ENCODE data around the gene MACROD2.
"Not testable (repeated sequence)": the region's sequence is repeated elsewhere in the genome, so short reads cannot be mapped to it uniquely, and the experiment has no call there.

MACROD2 gene

DNA sequence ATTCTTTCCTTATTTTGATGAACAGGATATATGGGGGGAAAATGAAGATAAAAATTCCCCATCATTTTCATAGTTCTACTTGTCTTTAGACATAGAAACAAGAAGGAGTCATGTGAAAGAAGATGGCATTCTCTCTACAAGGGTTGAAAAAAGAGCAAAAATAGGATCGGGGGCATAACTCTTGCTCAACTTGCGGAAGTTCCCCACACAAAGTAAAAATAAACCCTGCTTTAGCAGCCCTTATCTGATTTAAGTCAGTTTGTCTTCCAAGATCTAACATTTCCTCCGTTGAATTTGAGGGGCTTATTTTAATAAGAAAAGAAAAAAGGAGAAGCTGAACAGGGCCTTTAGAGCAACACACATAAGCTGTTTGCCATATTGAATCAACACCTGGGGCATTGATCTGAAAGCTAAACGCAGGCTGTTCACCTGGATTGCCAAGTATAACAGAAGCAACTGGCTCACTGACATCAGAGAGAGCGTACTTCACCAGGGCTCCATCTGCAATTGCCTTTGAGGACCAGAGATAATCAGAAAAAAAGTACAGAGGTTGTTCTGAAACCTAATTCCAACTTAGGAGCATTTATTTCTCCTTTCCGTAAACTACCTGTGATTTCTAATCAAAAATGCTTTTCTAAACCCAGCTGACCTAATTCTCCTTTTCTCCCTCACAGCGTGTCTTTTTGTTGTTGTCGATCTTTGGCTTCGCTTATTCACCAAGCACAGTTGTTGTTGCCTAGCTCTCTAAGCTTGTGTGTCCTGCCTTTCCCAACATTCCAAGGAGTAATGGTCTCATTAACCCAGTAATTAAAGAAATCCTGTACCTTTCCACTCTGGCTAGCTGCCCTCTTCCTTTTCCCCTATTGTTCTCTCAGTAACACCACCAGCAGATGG is 2010.0 kb downstream of the MACROD2 start:
- no peak overlapping the region for H3K4me3 ChIP-seq (ENCODE audit: low read depth, low read length)

GRCh38 chr20:16005915-16006493 is 2010.7 kb downstream of the MACROD2 start:
- H3K4me3 ChIP-seq (ENCODE audit: low read depth, low read length) = no peak overlapping the region

DNA sequence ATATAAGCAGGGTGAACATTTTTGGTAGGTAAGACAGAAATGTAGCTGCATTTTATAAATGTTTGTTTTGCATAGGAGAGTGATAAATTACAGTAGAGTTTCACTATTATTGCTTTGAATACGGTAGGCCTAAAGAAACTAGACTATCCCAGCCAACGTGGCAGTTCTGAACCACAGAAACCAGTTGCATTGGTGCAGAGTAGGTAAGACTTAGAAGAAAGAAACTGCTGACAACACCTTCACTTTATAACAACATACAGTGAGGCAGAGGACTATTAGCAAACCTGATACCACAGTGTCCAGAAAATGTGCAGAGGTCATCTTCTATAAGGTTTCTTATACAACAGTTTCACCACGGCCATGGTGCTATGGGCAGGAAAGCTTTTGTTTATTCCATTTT is 2011.8 kb downstream of the MACROD2 start:
- no peak overlapping the region for H3K4me3 ChIP-seq (ENCODE audit: low read depth, low read length)

DNA sequence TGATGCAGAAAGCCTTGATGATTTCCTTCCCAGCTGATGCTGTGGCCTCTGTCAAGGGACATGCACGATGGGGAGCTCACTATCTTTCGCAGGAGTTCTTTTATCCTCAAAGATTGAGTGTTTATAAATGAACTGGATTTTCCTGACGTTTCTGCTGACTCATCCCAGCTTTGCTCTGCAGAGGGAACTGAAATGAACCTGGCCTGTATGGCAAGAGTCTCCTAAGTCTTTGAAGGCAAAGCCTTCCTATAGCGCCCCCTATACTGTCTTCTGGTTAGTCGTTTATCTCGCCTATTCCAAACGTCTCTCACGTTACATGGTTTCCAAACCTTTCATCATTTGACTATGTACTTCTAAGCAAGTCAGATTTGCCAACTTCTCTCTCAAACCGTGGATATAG is 2012.6 kb downstream of the MACROD2 start:
- no peak overlapping the region for H3K4me3 ChIP-seq (ENCODE audit: low read depth, low read length)

- no peak overlapping the region for H3K4me3 ChIP-seq (ENCODE audit: low read depth, low read length)
These were observed 2015.7 kb downstream of the MACROD2 start for GRCh38 chr20:16011056-16011455.

DNA sequence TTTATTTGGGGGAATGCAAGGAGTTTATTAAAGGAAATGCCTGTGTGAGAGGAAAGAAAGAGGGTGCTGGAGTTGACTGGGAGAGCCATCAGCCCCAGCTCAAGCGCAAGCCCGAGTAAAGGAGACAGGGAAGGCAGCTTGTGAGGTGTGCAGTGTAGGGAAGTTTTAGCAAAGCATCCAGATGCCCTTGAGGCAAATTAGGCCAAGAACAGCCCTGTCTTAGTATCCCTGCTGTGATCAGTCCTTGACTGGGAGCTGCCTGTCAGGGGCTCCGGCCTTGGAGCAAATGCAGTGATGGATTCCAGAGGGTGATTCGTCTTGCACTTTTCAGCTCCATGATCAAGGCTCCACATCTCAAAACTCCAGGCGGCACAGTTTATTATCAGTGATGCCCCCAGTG is 2016.2 kb downstream of the MACROD2 start:
- H3K4me3 ChIP-seq (ENCODE audit: low read depth, low read length) = no peak overlapping the region

DNA sequence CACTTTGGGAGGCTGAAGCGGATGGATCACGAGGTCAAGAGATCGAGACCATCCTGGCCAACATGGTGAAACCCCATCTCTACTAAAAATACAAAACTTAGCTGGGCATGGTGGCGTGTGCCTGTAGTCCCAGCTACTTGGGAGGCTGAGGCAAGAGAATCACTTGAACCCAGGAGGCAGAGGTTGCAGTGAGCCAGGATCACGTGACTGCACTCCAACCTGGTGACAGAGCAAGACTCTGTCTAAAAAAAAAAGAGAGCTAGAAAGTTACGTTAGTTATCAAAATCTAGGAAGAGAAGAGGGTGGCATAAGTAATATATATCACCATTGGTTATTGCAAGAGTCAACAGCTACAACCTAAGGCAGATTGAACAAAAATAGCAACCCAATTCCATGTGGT is 2017.6 kb downstream of the MACROD2 start:
- not testable (repeated sequence) for H3K4me3 ChIP-seq (ENCODE audit: low read depth, low read length)

DNA sequence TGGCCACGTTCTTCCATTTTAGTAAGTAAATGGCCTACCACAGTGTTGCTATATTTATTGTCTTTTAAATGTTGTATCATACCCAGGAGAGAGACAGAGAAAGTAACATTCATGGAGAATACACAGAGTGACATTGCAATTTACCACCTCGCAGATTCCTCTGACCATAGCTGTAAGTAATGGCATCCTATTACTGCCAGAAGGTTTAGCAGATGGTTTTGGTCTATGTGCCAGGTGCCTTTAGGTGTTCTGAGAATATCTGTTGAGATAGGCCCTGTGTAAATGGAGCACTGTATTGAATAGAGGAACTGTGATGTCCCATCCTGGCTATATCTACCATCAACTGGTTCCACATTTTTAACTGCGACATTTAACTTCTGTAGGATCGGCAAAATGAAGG is 2018.3 kb downstream of the MACROD2 start:
- no peak overlapping the region for H3K4me3 ChIP-seq (ENCODE audit: low read depth, low read length)

DNA sequence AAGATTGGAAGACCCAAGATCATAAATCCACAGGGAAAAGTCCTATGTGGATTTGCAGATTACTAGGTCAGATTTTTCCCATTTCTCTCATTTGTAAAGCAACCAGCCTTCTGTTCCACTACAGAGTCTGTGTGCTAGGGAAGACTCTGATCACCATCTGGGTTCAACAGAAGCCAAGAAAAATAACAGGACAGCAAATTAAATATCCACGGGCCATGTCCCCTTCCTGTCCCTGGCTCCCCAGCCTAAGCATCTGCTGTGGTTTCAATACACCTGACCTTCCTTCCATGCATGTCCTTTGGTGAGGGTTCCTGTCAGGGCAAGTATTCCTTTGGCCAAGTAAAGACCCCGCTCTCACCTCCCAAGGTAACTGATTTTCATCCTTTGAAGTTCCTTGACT is 2019.1 kb downstream of the MACROD2 start:
- no peak overlapping the region for H3K4me3 ChIP-seq (ENCODE audit: low read depth, low read length)

GRCh38 chr20:16017656-16018055 is 2022.3 kb downstream of the MACROD2 start:
- no peak overlapping the region for H3K4me3 ChIP-seq (ENCODE audit: low read depth, low read length)

- H3K4me3 ChIP-seq (ENCODE audit: low read depth, low read length) = no peak overlapping the region
These were observed 2023.6 kb downstream of the MACROD2 start for GRCh38 chr20:16018881-16019280.

DNA sequence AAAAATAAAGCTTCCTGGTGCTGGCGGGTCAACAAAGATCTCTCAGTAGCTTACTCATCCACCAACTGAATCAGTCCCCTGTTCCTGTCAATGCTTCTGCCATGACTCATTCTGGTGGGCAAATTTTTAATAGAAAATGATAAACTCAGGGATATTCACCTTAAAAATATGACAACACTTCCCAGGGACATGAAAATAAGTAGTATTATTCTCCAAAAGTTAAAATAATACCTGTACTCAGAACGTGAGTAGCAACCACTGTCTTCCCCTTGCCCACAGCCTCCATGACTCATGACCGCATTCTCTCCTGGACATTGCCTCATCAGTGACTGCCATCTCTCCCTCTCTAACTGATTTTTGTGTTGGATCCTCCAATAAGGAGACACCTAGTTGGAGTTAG is 2025.7 kb downstream of the MACROD2 start:
- no peak overlapping the region for H3K4me3 ChIP-seq (ENCODE audit: low read depth, low read length)

DNA sequence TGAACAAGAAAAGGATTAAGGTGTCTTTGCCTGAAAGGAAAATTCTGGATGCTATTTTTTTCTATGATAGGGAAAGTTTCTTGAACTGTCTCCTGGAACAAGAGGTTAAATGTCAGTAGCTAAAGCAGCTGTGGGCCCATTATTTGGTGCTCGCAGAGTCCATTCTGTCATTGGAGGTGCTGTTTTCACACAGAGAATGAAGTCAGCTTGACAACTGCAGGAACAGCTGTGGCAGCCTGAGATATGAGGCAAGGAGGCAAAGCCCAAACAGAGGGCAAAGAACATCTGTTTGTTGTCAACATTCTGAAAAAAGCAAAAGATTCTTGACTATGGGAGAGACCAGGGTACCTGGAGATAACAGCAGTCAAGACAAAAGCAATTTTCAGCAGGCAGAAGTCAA is 2029.8 kb downstream of the MACROD2 start:
- H3K4me3 ChIP-seq (ENCODE audit: low read depth, low read length) = no peak overlapping the region

GRCh38 chr20:16027686-16028085 is 2032.4 kb downstream of the MACROD2 start:
- H3K4me3 ChIP-seq (ENCODE audit: low read depth, low read length) = no peak overlapping the region

- H3K4me3 ChIP-seq (ENCODE audit: low read depth, low read length) = no peak overlapping the region
These were observed 2033.6 kb downstream of the MACROD2 start for GRCh38 chr20:16028923-16029322.

GRCh38 chr20:16030253-16030652 is 2034.9 kb downstream of the MACROD2 start:
- H3K4me3 ChIP-seq (ENCODE audit: low read depth, low read length) = no peak overlapping the region

DNA sequence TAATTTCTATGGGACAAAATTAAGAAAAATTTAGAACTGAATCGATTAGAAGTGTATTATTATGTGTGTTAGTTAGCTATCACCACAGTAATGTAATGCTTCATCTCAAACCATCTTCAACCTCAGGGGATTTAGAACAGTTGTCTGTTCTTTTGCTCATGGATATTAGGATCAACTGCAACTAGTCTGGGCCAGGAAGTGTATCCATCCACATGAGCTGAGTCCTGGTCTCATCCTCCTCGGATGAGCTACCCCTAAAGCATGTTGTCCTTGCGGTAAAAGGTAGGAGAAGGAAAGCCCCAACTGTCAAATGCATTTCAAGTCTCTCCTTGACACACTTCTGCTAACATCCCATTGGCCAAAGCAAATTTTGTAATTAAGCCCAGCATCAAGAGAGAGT is 2040.3 kb downstream of the MACROD2 start:
- no peak overlapping the region for H3K4me3 ChIP-seq (ENCODE audit: low read depth, low read length)

DNA sequence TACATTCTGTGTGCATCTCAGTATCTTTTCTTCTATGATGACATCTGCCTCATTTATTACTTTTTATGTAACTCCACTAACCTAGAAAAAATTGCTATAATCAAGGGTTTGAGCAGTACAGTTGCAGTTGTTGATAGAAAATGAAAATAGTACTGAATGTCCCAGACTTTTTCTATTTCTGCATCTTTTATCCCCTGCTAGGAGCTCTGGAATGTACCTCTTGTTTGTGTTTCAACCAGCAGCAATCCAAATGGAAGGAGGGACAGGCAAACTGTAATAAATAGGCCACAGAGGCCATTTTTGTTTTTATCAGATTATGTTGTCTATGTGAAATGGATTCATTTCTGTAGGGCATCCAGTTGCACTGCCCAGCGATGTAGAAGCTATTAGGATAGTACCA is 2041.0 kb downstream of the MACROD2 start:
- H3K4me3 ChIP-seq (ENCODE audit: low read depth, low read length) = no peak overlapping the region

GRCh38 chr20:16040742-16041141 is 2045.4 kb downstream of the MACROD2 start:
- H3K4me3 ChIP-seq (ENCODE audit: low read depth, low read length) = no peak overlapping the region

DNA sequence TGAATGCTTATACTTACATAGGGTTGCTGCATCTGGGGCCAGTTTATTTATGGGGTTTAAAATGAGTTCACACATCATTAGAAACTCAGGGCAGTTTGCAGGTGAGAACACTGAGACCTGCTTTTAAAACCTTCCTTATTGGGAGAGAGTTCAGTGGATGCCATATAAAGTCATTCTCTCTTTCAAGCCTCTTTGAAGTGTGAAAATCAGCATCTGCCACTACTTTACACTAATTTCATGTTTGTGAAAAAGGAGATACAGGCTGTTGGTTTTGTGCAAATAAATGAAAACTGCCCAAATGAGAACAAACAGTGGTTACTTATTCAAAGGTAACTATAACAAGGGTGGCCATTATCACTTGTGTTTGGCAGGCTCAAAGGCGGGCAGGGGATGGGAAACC is 2047.4 kb downstream of the MACROD2 start:
- H3K4me3 ChIP-seq (ENCODE audit: low read depth, low read length) = no peak overlapping the region

- no peak overlapping the region for H3K4me3 ChIP-seq (ENCODE audit: low read depth, low read length)
These were observed 2048.6 kb downstream of the MACROD2 start for GRCh38 chr20:16043931-16044330.

- no peak overlapping the region for H3K4me3 ChIP-seq (ENCODE audit: low read depth, low read length)
These were observed 2053.6 kb downstream of the MACROD2 start for GRCh38 chr20:16048876-16049275.

All from iPS-11a (cell line).